ENCODE measurements around the gene PARD3. TPM values are rescaled to one million over a fixed set of nuclear protein-coding genes. Genes with fewer than 3 reads are reported as not detected.

The PARD3 gene
- total and polyA plus RNA-seq, 4 experiments from 2014 or later = 0.13 to 0.25 TPM; not detected in 2

DNA sequence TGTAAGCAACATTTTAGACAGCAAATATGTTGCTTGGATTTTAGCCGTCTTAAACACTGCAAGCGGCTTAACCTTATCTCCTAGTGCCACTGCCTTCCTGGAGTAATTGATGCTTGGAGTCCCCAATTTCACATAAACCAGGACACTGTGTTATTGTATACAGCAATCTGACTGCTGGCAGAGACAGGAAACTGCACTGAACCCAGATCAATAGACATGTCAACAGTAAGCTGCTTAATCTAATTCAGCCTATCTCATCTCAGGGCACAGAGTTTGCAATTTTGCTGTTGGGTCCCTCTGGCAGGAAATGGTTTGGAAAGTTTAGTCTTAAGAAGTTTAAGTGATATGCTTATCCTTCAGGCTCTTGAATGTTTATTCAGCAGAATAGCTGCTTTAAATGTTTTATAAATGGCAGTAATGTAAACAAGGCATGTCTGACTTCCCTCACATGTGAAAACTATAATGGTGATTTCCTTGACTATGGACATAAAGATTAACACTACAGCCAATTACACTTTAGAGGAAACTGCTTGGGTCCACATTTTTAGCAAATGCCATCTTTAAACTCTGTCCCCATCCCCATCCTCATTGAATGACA is 598.6 kb downstream of the PARD3 start:
- peaks cover 2 to 3% of the 10 kb centered on the region in 2 donors for H3K27me3 Mint-ChIP-seq
- Histone ChIP-seq H3K4me1 (ENCODE audit: insufficient read depth, low read length) (no peaks in the 10 kb centered on the region), H3K4me3 (ENCODE audit: low read length in 2 of 2) (no peak overlapping the region), H3K36me3 (ENCODE audit: insufficient read depth, low read length) (no peaks in the 10 kb centered on the region), H3K9me3 (ENCODE audit: control insufficient read depth in 1 of 2, low read length in 2 of 2) (no peaks in the 10 kb centered on the region), H3K27me3 (ENCODE audit: insufficient read depth, low read length) (no peaks in the 10 kb centered on the region), H3K27ac (ENCODE audit: low read depth, low read length) (no peak overlapping the region)
- CTCF ChIA-PET (ENCODE audit: partially characterized antibody) = no interaction called here
- no peak overlapping the region for H3K4me3 Mint-ChIP-seq
- POLR2A ChIA-PET (ENCODE audit: partially characterized antibody) = no interaction called here
- no peaks in the 10 kb centered on the region for H3K36me3 Mint-ChIP-seq
- no peak overlapping the region for H3K27ac Mint-ChIP-seq
- DNase-seq = no peak
- H3K4me1 Mint-ChIP-seq = peaks cover 4 to 13% (median 8%) of the 10 kb centered on the region in 4 donors
- intact Hi-C loops (cut with micrococcal nuclease) = no loop called here
- peaks cover 0 to 2% (median 0%) of the 10 kb centered on the region in 8 donors for H3K9me3 Mint-ChIP-seq

GRCh38 chr10:34213805-34214197 is 601.3 kb downstream of the PARD3 start:
- Histone ChIP-seq H3K4me3 (ENCODE audit: low read length in 2 of 2) (no peak overlapping the region), H3K9me3 (ENCODE audit: control insufficient read depth in 1 of 2, low read length in 2 of 2) (no peaks in the 10 kb centered on the region), H3K36me3 (ENCODE audit: insufficient read depth, low read length) (no peaks in the 10 kb centered on the region), H3K27ac (ENCODE audit: low read depth, low read length) (no peak overlapping the region), H3K4me1 (ENCODE audit: insufficient read depth, low read length) (no peaks in the 10 kb centered on the region), H3K27me3 (ENCODE audit: insufficient read depth, low read length) (no peaks in the 10 kb centered on the region)
- no peak overlapping the region for H3K27ac Mint-ChIP-seq
- CTCF ChIA-PET (ENCODE audit: partially characterized antibody) = no interaction called here
- intact Hi-C loops (cut with micrococcal nuclease) = no loop called here
- POLR2A ChIA-PET (ENCODE audit: partially characterized antibody) = no interaction called here
- H3K4me3 Mint-ChIP-seq = no peak overlapping the region
- H3K9me3 Mint-ChIP-seq = peaks cover 0 to 2% (median 0%) of the 10 kb centered on the region in 8 donors
- H3K36me3 Mint-ChIP-seq = no peaks in the 10 kb centered on the region
- no peak for DNase-seq
- peaks cover 0 to 2% (median 0%) of the 10 kb centered on the region in 4 donors for H3K4me1 Mint-ChIP-seq
- peaks cover 2% of the 10 kb centered on the region in 2 donors for H3K27me3 Mint-ChIP-seq

DNA sequence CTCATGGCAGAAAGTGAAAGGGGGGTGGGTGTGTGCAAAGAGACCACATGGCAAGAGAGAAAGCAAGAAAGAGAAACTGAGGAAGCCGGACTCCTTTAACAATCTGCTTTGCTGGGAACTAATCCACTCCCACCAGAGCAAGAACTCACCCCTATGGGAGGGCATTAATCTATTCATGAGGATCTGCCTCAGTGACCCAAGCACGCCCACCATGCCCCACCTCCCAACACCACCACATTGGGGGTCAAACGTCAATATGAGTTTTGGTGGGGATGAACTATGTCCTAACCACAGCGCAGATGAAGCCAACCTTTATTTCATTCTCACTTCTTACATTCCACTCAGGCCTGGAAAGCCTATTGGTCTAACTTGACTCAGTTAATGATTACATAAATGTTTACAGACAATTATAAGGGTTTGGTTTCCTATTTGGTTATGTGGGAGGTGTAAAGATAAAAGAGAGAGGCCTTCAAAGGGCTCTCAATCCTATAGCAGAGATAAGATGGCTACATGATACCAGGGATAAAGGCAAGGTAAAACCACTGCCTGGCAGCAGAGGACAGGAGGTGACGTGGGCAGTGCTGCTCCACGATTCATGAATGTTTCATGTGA is 601.8 kb downstream of the PARD3 start:
- H3K9me3 Mint-ChIP-seq = peaks cover 0 to 2% (median 0%) of the 10 kb centered on the region in 8 donors
- intact Hi-C loops (cut with micrococcal nuclease) = no loop called here

GRCh38 chr10:34207343-34207742 is 607.8 kb downstream of the PARD3 start:
- ChIA-PET CTCF (ENCODE audit: partially characterized antibody) (no interaction called here), POLR2A (ENCODE audit: partially characterized antibody) (no interaction called here)
- peaks cover 2 to 7% of the 10 kb centered on the region in 2 donors for H3K27me3 Mint-ChIP-seq
- intact Hi-C loops (cut with micrococcal nuclease) = no loop called here
- H3K4me1 Mint-ChIP-seq = no peaks in the 10 kb centered on the region
- no peak overlapping the region for H3K4me3 Mint-ChIP-seq
- Histone ChIP-seq H3K9me3 (ENCODE audit: control insufficient read depth in 1 of 2, low read length in 2 of 2) (no peaks in the 10 kb centered on the region), H3K4me1 (ENCODE audit: insufficient read depth, low read length) (no peaks in the 10 kb centered on the region), H3K4me3 (ENCODE audit: low read length in 2 of 2) (no peak overlapping the region), H3K27ac (ENCODE audit: low read depth, low read length) (no peak overlapping the region), H3K27me3 (ENCODE audit: insufficient read depth, low read length) (no peaks in the 10 kb centered on the region), H3K36me3 (ENCODE audit: insufficient read depth, low read length) (no peaks in the 10 kb centered on the region)
- no peaks in the 10 kb centered on the region for H3K36me3 Mint-ChIP-seq
- DNase-seq = no peak
- H3K9me3 Mint-ChIP-seq = no peaks in the 10 kb centered on the region
- no peak overlapping the region for H3K27ac Mint-ChIP-seq

More for the DNA sequence above, 601.8 kb downstream of the PARD3 start:
- Histone ChIP-seq H3K36me3 (ENCODE audit: insufficient read depth, low read length) (no peaks in the 10 kb centered on the region), H3K27ac (ENCODE audit: low read depth, low read length) (no peak overlapping the region), H3K4me3 (ENCODE audit: low read length in 2 of 2) (no peak overlapping the region), H3K4me1 (ENCODE audit: insufficient read depth, low read length) (no peaks in the 10 kb centered on the region), H3K27me3 (ENCODE audit: insufficient read depth, low read length) (no peaks in the 10 kb centered on the region), H3K9me3 (ENCODE audit: control insufficient read depth in 1 of 2, low read length in 2 of 2) (no peaks in the 10 kb centered on the region)
- Mint-ChIP-seq H3K36me3 (no peaks in the 10 kb centered on the region), H3K4me3 (no peak overlapping the region), H3K4me1 (no peaks in the 10 kb centered on the region), H3K27me3 (peaks cover 2% of the 10 kb centered on the region in 2 donors), H3K27ac (no peak overlapping the region)
- CTCF ChIA-PET (ENCODE audit: partially characterized antibody) = no interaction called here
- no peak for DNase-seq
- POLR2A ChIA-PET (ENCODE audit: partially characterized antibody) = no interaction called here

DNA sequence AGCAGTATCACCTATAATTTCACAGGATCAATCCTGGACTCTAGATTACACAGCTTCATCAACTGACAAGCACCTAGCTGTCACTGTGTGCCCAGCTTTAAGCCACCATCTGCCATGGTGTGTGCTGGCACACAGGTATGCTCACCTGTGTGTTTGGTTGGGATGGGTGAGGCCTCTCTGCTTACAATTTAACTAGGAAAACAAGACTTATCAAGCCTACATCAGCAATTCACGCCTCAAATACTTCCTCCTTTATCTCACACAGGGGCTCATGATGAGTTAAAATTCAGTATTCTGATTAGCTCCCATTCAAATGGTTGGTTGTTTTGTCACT is 608.2 kb downstream of the PARD3 start:
- Histone ChIP-seq H3K4me3 (ENCODE audit: low read length in 2 of 2) (no peak overlapping the region), H3K9me3 (ENCODE audit: control insufficient read depth in 1 of 2, low read length in 2 of 2) (no peaks in the 10 kb centered on the region)
- CTCF ChIA-PET (ENCODE audit: partially characterized antibody) = no interaction called here

DNA sequence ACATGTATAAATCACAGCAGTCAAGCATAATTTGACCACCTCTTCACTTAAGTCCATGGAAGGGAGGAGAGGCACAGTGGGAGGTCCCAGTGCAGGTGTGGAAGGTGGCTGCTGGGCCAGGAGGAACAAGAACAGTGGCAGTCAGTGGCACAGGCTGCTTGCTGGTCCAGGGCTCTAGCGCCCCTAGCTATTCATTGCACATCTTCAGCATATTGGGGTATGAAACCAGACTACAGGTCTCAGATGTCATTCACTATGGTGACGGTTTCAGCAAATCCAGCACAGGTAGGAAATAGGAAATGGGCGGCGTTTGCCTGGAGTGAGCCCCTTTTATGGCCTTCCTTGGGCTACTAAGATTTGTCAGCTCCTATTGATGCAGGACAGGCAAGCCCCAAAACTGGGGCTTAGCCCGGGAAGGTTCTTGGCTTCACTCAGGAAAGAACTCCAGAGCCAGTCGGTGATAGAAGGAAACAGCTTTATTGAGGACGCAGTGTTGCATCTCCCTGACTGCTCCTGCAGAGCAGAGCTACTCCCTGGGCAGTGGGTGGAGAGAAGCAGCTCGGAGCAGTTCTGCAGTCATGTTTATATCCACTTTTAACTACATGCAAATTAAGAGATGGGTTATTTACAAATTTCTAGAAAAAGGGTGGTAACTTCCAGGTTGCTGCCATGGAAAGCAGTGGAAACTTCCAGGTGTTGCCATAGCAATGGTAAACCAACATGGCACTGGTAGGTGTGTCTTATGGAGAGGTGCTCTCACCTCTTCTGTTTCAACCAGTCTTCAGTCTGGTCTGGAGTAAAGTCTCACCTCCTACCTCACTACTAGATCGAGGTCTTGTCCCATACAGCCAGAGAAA is 608.8 kb downstream of the PARD3 start:
- no peaks in the 10 kb centered on the region for H3K27me3 ChIP-seq (ENCODE audit: insufficient read depth, low read length)
- POLR2A ChIA-PET (ENCODE audit: partially characterized antibody) = no interaction called here
- H3K27me3 Mint-ChIP-seq = peaks cover 0 to 7% of the 10 kb centered on the region in 2 donors
- no peak overlapping the region for H3K27ac ChIP-seq (ENCODE audit: low read depth, low read length)
- H3K36me3 ChIP-seq (ENCODE audit: insufficient read depth, low read length) = no peaks in the 10 kb centered on the region
- H3K4me3 Mint-ChIP-seq = no peak overlapping the region
- CTCF ChIA-PET (ENCODE audit: partially characterized antibody) = no interaction called here
- H3K9me3 Mint-ChIP-seq = no peaks in the 10 kb centered on the region
- H3K27ac Mint-ChIP-seq = no peak overlapping the region
- intact Hi-C loops (cut with micrococcal nuclease) = no loop called here
- no peaks in the 10 kb centered on the region for H3K9me3 ChIP-seq (ENCODE audit: control insufficient read depth in 1 of 2, low read length in 2 of 2)
- H3K4me1 Mint-ChIP-seq = no peaks in the 10 kb centered on the region
- no peaks in the 10 kb centered on the region for H3K4me1 ChIP-seq (ENCODE audit: insufficient read depth, low read length)
- no peaks in the 10 kb centered on the region for H3K36me3 Mint-ChIP-seq
- DNase-seq = no peak
- H3K4me3 ChIP-seq (ENCODE audit: low read length in 2 of 2) = no peak overlapping the region

More for the DNA sequence above, 608.2 kb downstream of the PARD3 start:
- no peaks in the 10 kb centered on the region for H3K4me1 Mint-ChIP-seq
- H3K9me3 Mint-ChIP-seq = no peaks in the 10 kb centered on the region
- no peaks in the 10 kb centered on the region for H3K4me1 ChIP-seq (ENCODE audit: insufficient read depth, low read length)
- H3K27me3 ChIP-seq (ENCODE audit: insufficient read depth, low read length) = no peaks in the 10 kb centered on the region
- H3K27ac Mint-ChIP-seq = no peak overlapping the region
- no peak overlapping the region for H3K27ac ChIP-seq (ENCODE audit: low read depth, low read length)
- no peaks in the 10 kb centered on the region for H3K36me3 ChIP-seq (ENCODE audit: insufficient read depth, low read length)
- intact Hi-C loops (cut with micrococcal nuclease) = no loop called here
- peaks cover under 1 to 7% of the 10 kb centered on the region in 2 donors for H3K27me3 Mint-ChIP-seq
- H3K4me3 Mint-ChIP-seq = no peak overlapping the region
- no peak for DNase-seq
- POLR2A ChIA-PET (ENCODE audit: partially characterized antibody) = no interaction called here
- no peaks in the 10 kb centered on the region for H3K36me3 Mint-ChIP-seq

DNA sequence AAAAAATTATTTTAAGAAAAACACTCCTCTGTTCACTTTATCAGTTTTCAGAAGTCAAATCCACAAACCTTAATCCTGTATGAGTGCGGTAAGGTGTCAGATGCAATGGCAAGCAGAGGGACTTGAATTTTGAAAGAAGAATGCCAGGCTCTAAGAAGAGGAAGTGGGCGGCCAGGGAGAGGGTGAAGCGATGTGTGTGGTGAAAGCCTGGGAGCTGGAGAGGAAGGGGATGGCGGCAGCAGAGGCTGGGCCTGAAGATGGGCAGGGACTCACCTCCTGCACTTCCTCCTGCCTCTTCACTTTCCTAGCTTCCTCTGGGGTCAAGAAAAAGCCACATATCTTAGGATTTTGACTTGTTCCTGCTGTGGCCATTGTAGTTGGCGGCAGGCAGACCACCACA is 609.6 kb downstream of the PARD3 start:
- ChIA-PET POLR2A (ENCODE audit: partially characterized antibody) (no interaction called here), CTCF (ENCODE audit: partially characterized antibody) (no interaction called here)
- Histone ChIP-seq H3K4me1 (ENCODE audit: insufficient read depth, low read length) (no peaks in the 10 kb centered on the region), H3K27me3 (ENCODE audit: insufficient read depth, low read length) (no peaks in the 10 kb centered on the region), H3K27ac (ENCODE audit: low read depth, low read length) (no peak overlapping the region), H3K4me3 (ENCODE audit: low read length in 2 of 2) (no peak overlapping the region), H3K9me3 (ENCODE audit: control insufficient read depth in 1 of 2, low read length in 2 of 2) (no peaks in the 10 kb centered on the region), H3K36me3 (ENCODE audit: insufficient read depth, low read length) (no peaks in the 10 kb centered on the region)
- Mint-ChIP-seq H3K4me3 (no peak overlapping the region), H3K4me1 (no peaks in the 10 kb centered on the region), H3K9me3 (no peaks in the 10 kb centered on the region), H3K36me3 (no peaks in the 10 kb centered on the region), H3K27me3 (peaks cover 0 to 7% of the 10 kb centered on the region in 2 donors), H3K27ac (no peak overlapping the region)
- intact Hi-C loops (cut with micrococcal nuclease) = no loop called here
- DNase-seq = no peak

All from CD4-positive, alpha-beta memory T cell (primary cell).